T-helper 2 cell (primary cell): Measurements from ENCODE around the gene SLC9A9.

ENCODE experiments used
- DNase-seq, 5 experiments: peaks; one replicate each; pipeline versions ENCODE4 v3.0.0 to v3.0.0-alpha.2; 2012 to 2022

The SLC9A9 gene

GRCh38 chr3:143596957-143597642, 251.2 kb downstream of the SLC9A9 start:
- DNase-seq, result no peak

GRCh38 chr3:143595456-143596077, 252.7 kb downstream of the SLC9A9 start:
- no peak for DNase-seq

GRCh38 chr3:143594206-143594605, 254.1 kb downstream of the SLC9A9 start:
- DNase-seq, result no peak

- no peak for DNase-seq
Measured at GRCh38 chr3:143590660-143591059, 257.6 kb downstream of the SLC9A9 start.

- DNase-seq, result no peak
Measured at GRCh38 chr3:143586576-143586975, 261.7 kb downstream of the SLC9A9 start.

GRCh38 chr3:143585720-143586456, 262.4 kb downstream of the SLC9A9 start:
- DNase-seq, result peak in 1 of 5 experiments; percentile 45

GRCh38 chr3:143584474-143584873, 263.8 kb downstream of the SLC9A9 start:
- DNase-seq, result no peak

- peak in 1 of 5 experiments; percentile 83 for DNase-seq
Measured at GRCh38 chr3:143581972-143582722, 266.1 kb downstream of the SLC9A9 start.

GRCh38 chr3:143578810-143579435, 269.3 kb downstream of the SLC9A9 start:
- no peak for DNase-seq

- DNase-seq, result no peak
Measured at GRCh38 chr3:143576568-143577270, 271.5 kb downstream of the SLC9A9 start.

- no peak for DNase-seq
Measured at GRCh38 chr3:143574933-143575332, 273.3 kb downstream of the SLC9A9 start.

- no peak for DNase-seq
Measured at GRCh38 chr3:143573610-143574303, 274.5 kb downstream of the SLC9A9 start.

GRCh38 chr3:143571548-143571947, 276.7 kb downstream of the SLC9A9 start:
- no peak for DNase-seq

- no peak for DNase-seq
Measured at GRCh38 chr3:143567823-143568222, 280.4 kb downstream of the SLC9A9 start.

GRCh38 chr3:143565951-143566350, 282.3 kb downstream of the SLC9A9 start:
- DNase-seq, result no peak

- no peak for DNase-seq
Measured at GRCh38 chr3:143563786-143564185, 284.5 kb downstream of the SLC9A9 start.

- DNase-seq, result no peak
Measured at GRCh38 chr3:143562789-143563188, 285.5 kb downstream of the SLC9A9 start.

- DNase-seq, result no peak
Measured at GRCh38 chr3:143559296-143559695, 289.0 kb downstream of the SLC9A9 start.

- DNase-seq, result no peak
Measured at GRCh38 chr3:143552851-143553250, 295.4 kb downstream of the SLC9A9 start.

GRCh38 chr3:143551761-143552160, 296.5 kb downstream of the SLC9A9 start:
- DNase-seq, result no peak

- no peak for DNase-seq
Measured at GRCh38 chr3:143548861-143549497, 299.3 kb downstream of the SLC9A9 start.
